ENCODE measurements around the gene KIAA0232.
A peak's percentile ranks its signal among the peaks of the same experiment; 100 is the strongest.

KIAA0232 gene, protein sequence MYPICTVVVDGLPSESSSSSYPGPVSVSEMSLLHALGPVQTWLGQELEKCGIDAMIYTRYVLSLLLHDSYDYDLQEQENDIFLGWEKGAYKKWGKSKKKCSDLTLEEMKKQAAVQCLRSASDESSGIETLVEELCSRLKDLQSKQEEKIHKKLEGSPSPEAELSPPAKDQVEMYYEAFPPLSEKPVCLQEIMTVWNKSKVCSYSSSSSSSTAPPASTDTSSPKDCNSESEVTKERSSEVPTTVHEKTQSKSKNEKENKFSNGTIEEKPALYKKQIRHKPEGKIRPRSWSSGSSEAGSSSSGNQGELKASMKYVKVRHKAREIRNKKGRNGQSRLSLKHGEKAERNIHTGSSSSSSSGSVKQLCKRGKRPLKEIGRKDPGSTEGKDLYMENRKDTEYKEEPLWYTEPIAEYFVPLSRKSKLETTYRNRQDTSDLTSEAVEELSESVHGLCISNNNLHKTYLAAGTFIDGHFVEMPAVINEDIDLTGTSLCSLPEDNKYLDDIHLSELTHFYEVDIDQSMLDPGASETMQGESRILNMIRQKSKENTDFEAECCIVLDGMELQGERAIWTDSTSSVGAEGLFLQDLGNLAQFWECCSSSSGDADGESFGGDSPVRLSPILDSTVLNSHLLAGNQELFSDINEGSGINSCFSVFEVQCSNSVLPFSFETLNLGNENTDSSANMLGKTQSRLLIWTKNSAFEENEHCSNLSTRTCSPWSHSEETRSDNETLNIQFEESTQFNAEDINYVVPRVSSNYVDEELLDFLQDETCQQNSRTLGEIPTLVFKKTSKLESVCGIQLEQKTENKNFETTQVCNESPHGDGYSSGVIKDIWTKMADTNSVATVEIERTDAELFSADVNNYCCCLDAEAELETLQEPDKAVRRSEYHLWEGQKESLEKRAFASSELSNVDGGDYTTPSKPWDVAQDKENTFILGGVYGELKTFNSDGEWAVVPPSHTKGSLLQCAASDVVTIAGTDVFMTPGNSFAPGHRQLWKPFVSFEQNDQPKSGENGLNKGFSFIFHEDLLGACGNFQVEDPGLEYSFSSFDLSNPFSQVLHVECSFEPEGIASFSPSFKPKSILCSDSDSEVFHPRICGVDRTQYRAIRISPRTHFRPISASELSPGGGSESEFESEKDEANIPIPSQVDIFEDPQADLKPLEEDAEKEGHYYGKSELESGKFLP (N-terminal part only)

DNA sequence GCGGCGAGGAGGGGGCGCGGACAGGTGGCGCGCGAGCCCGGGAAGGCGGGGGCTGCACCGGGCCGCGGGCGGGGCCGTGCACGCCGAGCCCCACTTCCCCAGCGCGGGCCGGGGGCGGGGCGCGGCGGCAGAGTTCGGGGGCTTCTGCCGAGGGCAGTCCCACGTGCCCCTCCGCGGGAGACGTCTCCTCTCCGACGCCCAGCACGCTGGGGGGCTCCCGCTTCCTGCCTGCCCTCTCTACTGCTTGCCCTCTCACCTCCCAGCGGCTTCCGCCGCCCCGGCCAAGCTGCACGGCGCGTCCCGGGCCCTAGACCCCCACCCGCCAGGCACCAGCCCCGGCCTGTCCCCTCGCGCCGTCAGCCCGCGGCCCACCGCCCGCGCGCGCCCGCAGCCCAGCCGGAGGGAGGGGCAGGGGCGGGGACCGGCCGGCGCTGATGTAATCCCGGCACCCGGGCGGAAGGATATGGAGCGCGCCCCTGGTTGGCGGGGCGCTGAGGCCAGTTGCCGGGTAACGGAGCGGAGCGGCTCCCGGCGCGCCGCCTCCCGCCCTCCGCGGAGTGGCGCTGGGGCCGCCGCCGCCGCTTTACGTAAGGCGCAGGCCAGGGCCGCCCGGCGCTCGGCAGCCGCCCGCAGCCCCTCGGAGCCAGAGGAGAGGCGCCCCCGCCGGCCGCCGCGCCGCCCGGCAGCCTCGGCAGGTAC, at the start of gene KIAA0232:
Gene KIAA0232, plus strand, starts transcription at position 581 of the 699 bp plus-strand sequence. CDS start 41,727 bp downstream, outside the sequence.
- peak; percentile 97 for DNase-seq

DNA sequence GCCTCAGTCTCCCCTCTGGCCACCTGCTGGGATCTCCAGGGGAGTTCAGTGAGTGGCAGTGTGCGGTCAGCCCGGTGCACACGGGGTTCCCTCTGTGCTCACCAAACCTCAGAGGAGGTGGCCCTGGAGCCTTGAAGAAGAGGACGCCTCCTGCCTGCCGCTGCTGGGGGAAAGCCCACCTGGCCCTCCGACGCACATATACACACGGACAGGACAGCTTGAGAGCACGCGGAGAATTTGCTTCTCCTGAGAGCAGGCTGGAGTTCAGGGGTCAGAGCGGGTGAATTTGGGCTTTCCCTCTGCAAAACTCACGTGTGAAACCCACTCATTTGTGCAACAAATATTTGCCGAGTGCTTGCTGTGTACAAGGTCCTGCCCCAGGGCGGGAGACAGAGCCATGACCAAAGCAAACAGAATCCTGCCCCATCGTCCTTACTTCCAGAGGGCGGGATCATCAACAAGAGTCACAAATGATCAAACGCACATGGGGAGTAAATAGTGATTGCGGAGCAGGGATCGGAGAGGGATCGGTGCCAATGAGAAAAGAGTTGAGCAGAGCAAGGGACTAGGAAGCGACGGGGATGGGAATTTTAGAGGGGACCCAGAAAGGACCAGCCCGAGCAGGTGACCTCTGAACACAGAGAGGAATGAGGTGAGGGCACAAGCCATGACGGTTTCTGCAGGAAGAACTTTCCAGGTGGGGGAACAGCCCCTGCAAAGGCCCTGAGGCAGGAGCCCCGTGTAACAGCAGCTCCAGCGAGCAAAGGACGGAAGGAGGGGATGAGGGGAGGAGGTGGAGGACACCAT, 49.0 kb upstream of the KIAA0232 start:
- no peak for DNase-seq

DNA sequence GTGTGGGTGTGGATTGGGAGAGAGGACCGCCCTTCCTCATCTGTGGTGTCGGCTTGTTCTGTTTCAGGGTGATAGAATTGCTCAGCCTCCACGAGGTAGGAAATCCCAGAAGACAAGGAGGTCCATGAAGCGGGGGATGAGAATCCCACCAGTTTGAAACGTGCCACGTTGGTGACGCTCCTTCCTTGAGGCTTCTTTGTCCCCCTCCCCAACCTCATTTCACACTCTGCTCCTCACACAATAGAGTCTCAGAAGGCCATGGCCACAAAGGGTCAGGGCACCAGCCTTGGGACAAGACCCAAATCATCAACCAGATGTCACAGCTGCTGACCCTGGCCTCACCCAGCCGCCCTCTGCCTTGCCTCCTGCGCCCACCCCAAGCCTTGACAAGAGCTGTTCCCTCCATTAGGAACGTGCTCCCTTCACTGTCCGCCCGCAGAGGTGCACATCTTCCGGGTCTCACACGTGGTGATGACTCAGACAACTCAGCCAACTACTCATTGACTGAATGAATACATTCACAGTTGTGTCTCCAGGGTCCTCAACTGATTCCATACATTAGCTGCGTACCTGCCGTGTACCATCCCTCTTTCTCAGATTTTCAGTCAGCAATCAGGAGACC, 48.3 kb upstream of the KIAA0232 start:
- no peak for DNase-seq

DNA sequence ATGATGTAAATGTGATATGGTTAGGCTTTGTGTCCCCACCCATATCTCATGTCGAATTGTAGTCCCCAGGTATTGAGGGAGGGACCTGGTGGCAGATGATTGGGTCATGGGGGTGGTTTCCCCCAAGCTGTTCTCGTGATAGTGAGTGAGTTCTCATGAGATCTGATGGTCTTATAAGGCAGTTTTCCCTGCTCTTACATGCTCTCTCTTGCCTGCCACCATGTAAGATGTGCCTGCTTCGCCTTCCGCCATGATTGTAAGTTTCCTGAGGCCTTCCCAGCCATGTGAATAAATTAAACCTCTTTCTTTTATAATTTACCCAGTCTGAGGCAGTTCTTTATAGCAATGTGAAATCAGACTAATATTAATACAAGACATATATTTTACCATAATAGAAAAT, 42.6 kb upstream of the KIAA0232 start:
- DNase-seq, result no peak

DNA sequence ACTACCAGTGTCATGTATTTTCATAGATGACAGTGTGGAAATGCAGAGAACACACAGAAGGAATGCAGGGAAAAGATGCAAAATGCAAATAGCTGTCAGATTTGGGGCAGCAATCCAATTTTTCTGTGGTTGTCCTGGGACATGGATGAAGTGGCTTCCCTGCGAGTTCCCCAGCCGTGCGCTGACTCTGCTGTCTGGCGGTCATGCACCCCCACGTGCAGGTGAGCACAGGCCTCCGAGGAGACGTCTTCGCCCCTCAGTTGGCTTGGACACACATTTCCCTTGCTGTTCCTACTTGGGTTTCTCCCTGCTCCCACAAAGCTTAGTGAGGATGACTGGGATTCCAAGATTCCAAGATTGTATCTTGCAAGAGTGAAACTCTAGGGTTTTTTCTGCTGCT, 42.2 kb upstream of the KIAA0232 start:
- no peak for DNase-seq

DNA sequence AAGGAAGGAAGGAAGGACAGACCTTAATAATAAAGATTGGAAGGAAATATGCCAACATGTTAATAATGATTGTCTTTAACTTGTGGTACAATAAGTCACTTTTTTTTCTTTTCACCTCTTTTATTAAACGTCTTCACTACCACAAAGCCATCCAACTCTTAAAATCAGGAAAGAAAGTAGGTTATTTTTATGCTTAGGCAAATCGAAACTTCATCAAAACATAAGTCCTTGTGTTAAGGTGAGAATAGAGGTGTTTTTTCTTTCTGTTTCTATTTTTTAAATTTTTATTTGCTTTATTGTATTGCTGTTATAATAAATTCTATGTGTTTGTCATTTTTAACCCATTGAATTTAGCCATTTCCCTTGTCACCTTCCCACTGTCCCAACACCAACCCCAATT, 40.0 kb upstream of the KIAA0232 start:
- no peak for DNase-seq

DNA sequence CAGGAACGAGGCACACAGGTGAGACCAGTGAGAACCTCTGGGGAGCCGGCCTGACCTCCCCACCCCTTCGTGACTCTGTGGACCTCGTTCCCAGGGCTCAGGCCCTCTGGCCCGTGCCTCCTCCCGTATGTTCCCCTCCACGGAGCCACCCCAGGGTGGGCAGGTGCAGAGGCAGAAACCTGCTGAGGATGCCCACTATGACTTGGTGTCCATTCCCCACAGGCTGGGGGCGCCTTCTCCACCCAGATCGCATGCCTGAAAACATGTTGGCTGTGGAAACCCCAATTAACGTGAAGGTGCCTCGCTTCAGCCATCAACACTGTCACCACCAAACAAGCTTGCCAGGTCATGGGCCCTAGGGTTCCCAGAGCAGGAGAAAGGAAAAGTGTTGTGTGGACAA, 39.5 kb upstream of the KIAA0232 start:
- DNase-seq, result no peak

DNA sequence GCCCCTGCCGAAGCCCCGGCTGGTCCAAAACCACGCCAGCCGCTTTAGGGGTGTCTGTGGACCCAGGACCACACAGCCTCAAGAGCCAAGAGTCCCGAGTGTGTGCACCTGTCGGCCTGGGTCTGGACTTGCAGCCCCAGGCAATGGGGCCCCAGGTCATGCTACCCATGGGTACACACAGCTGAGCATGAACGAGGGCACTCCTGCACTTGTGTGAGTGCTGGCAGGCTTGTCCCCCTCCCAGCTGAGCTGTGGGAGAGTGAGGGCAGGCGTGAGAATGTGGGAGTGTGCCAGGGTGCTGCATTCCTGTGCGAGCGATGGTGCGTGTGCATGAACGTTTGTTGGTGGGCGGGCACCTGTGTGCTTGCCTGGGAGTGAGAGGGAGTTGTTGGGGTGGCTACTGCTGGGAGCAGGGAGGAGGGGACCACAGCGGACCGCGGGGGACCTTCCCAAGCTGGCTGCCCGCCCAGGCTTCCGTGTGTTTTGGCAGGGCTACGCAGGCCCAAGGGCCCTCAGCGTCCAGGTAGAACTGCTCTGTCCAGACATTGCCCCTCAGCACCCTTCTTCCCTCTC, 35.7 kb upstream of the KIAA0232 start:
- no peak for DNase-seq

DNA sequence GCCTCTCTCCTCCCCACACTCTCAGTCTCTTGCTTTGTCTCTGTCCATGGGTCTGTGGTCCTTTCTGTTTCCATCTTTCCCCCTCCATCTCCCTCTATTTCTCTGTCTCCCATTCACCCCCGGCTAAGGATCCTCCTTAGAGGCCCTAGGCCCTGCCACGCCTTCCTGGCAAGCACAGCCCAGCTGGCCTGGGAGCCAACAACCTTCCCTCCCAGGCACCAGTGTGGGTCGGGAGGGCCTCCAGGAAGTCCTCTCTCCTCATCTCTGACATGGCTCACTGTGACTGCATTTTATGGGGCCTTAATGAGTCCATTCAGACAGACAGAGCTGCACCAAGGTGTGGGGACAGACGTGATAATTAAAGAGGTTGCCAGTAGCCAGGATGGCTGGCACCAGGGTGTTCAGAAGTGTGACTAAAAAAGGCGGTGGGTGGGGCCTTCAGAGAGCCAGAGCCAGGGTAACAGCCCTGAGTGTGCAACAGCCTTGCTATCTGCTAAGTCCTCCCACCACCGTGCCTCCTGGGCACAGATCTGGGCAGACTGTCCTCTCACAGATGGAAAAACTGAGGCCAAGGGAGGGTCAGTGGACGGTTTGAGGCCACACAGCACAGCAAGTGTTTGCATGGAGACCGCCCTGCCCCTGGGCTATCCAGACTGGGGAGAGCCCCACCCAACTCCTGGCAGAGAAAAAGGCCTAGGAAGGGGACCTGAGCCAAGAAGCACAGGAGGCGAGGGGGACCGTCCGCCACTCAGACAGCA, 35.1 kb upstream of the KIAA0232 start:
- DNase-seq, result no peak

DNA sequence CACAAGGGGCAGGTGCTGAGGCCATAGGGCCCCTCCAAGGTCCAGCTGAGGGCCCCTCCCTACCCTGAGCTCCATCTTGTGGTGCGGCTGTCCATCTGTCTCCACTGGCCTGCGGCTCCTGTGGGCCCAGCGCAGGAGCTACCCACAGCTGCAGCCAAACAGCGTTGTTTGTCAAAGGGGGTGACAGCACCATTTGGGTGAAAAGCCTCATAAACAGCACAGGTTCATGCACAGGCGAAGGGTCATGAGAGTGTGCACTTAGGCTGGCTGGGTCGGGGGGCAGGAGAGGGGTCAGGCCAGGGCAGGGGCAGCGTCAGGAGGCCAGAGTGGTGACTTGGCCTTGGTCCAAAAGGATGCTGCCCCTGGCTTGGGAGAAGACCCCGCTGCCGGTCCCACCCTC, 34.2 kb upstream of the KIAA0232 start:
- DNase-seq, result no peak

DNA sequence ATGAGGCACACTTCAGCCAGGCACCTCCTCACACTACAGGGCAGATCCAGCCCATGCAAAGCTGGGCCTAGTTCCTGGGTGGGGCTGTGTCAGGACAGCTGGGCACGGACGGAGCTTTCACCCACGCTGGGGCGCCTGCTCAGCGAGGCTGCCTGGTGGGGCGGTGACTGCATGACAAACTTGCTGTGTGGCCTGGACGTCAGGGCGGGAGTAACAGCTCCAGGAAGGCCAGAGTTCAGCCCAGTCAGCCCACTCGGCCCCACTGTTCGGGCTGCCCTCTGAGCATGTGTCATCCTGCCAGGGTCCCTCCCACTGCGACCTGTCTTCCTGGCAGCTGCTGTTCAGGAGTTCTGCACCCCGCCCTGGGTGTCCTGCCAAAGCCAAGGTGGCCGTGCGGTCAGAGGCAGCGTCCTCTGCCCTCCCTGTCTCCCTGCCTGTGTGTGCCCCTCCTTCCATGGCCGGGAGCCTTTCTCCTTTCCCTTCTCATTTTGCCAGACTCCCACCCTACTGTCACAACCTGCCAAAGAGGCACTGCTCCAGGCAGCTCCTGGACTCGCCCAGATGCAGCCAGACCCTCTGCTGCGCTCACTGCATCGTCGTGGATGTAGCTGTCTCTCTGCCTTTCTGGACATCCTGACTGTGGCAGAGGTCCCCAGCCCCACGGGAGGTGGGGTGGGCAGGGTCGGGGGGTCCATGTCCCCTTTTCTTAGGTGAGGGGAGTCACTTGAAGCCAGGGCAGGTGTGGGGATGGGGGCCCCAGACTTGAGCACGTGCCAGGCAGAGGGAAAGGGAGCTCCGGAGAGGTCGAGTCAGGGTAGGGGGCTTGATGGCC, 33.0 kb upstream of the KIAA0232 start:
- DNase-seq, result no peak

DNA sequence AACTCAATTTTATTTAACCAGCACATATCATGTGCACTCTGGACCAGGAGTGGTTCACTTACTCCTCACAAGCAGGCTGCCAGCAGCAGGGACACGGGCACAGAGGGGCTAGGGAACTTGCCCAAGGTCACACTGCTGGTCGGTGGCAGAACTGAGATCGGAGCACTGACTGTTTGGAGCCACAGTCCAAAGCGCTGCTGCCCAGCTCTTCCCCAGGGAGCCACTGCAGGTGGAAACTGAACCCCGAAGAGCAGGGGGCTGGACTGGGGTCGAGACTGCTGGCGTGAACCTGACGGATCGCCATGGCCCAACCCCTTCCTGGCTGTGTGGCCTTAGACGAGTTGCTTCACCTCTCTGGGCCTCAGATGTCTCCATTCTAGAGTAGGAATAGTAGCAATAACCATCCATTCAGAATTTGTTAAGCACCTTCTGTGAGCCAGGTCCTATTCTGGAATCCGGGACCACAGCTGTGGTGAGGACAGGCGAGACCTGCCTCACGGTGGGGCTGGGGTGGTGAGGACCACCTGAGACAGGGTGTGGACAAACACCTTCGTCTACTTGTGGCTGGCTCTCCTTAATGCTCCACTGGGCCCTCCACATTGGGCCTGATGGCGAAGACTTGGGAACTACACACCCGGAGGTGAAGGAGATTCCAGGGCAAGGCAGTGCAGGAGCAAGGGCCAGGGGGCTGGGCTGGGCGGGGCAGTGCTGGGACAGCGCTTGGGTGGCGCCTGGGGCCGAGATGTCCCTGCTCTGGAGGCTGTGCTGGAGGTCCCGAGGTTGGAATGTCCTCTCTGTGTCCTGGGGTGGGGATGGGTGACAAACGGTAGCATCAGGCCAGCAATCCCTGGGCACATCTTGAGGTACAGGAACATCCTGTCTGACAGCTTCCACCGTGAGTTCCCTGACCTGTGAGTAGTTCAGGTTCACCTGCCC, 32.0 kb upstream of the KIAA0232 start:
- DNase-seq, result no peak

DNA sequence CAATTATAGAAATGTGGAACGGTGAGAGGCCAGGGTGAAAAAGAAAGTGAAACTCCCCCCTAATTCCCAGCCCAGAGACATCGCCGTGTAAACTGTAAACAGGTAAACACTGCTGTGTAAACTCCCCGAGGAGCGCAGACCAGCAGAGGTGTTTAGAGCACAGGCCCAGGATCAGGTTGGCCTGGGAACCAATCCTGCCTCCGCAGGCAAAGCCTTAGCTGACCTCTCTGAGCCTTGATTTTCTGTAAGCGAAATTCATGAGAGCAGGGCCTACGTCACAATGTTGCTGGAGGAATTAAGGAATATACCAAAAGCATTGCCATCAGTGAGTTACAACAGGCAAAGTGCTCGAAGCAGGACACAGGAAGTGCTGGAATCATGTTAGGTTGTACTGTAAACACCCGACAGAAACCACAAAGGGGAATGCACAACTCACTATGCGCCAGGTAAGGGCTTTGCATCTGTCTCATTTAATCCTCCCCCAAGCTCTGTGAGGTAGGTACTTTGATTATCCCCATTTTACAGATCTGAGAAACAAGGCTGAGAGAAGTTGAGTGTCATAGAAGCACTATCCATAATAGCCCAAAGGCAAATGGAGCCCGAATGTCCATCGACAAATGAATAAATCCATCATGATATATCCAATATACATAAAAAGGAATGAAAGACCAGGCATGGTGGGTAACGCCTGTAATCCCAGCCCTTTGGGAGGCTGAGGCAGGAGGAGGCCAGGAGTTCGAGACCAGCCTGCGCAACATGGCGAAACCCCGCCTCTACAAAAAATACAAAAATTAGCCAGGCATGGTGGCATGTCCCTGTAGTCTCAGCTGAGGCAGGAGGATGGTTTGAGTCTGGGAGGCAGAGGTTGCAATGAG, 30.7 kb upstream of the KIAA0232 start:
- DNase-seq, result no peak

DNA sequence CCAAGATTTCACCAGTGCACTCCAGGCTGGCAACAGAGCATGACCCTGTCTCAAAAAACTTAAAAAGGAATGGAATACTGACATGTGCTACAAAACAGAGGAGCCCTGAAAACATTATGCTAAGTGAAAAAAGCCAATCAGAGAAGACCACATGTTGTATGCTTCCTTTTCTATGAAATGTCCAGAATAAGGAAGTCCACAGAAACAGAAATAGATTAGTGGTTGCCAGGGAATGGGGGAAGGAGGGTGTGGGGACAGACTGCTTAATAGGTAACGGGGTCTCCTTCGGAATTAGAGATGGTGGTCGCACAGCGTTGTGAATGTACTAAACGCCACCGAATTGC, 30.1 kb upstream of the KIAA0232 start:
- DNase-seq, result no peak

DNA sequence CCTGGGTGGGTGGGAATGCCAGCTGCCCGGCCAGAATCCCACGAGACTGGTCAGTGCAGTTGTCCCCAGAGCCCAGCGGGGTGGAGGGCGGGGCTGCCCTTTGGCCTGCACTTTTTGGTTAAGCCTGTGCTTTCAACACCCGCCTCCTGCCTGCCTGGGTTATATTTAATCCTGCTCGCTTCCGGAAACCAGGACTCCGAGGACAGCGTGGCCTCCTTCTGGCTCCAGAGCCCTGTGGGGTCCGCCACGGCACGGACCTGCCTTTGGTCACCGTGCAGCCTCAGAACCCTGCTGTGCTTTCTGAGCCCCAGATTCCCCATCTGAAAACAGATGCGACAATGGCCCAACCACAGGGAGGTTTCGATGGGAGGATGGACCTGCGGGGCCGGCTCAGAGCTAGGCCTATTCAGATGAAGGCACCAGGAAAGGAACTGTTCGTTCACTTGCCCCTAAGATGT, 29.4 kb upstream of the KIAA0232 start:
- no peak for DNase-seq

DNA sequence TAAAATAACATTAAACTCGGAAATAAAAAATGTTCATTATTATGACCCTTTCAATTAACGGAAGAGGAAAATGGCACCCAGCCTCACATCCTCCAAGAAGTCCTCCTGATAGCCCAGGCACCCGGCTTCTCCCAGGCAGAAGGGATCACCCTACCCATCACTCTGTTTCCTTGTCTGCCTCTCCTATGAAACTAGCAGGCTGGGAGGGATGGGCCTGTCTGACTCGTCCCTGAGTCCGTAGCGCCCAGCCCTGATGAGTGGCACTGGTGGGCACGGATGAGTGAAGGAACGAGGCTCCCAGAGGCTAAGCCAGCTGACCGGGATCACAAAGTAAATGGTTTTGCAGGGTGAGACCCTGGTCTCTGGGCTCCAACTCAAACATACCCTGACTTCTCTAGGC, 28.6 kb upstream of the KIAA0232 start:
- no peak for DNase-seq

DNA sequence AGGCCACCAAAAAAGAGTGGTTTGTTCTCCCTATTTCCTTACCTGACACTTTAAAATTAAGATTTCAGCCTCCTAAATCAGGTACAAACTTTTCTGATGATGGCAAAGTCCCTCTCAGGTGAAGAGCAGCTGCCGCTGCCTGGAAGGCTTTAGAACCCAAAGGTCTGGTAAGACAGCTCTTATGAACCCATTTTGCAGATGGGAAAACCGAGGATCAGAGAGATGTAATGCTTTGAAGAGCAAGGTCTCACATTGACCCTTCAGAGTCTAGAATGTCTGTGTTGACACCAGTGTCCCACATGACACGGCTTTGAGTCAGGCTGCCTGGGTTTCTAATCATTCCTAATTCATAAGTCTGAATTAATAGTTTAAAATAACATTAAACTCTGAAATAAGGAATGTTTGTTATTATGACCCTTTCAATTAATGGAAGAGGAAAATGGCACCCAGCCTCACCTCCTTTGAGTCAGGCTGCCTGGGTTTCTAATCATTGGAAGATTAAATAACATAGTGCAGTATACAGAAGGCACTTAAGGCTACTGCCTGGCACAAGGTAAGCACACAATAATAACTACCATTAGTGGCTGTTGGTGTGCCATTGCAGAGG, 27.9 kb upstream of the KIAA0232 start:
- DNase-seq, result no peak
